SK-N-MC (cell line): ENCODE data around the gene C6orf118.

Experiments
- DNase-seq: peaks from one replicate; pipeline ENCODE4 v3.0.0-alpha.2; 2011; ENCODE audit warnings: low read depth, low spot score
- H3K27ac ChIP-seq: fragments of 200-600 bp; sonication (generic); 2 replicates; pipeline ENCODE4 v1.5.1; 2016; ENCODE audit warnings: mixed run types
- H3K36me3 ChIP-seq: fragments of 200-600 bp; sonication (generic); 2 replicates; pipeline ENCODE4 v1.6.1; 2017; ENCODE audit warnings: antibody characterized with exemption, low read length, mixed read lengths; ENCODE audit not compliant: insufficient read depth
- H3K4me3 ChIP-seq: fragments of 200-600 bp; sonication (generic); 2 replicates; pipeline ENCODE4 v1.5.1; 2016
- H3K9ac ChIP-seq: fragments of 200-600 bp; sonication (generic); 2 replicates; pipeline ENCODE4 v1.8.0; 2017; ENCODE audit warnings: mixed run types, mixed read lengths; ENCODE audit not compliant: insufficient read length
- H3K9me3 ChIP-seq: fragments of 200-600 bp; sonication (generic); 2 replicates; pipeline ENCODE4 v1.6.1; 2017; ENCODE audit warnings: low read depth, mild to moderate bottlenecking, antibody characterized with exemption, low read length, moderate library complexity, mixed read lengths
- EZH2 ChIP-seq: fragments of 200-600 bp; sonication (generic); IDR thresholded peaks from one replicate; pipeline ENCODE4 v1.6.1; 2017; ENCODE audit warnings: antibody characterized with exemption
- FOXP2 ChIP-seq: optimal IDR thresholded peaks from 2 replicates; pipeline ENCODE3; 2011; ENCODE audit warnings: mild to moderate bottlenecking, moderate library complexity; ENCODE audit not compliant: insufficient read depth; ENCODE audit errors: extremely low read length, control extremely low read depth
- POLR2AphosphoS5 ChIP-seq: IDR thresholded peaks from 2 replicates; pipeline ENCODE4 v1.6.1; 2012; ENCODE audit warnings: mild to moderate bottlenecking, low read depth, low read length, borderline replicate concordance

Gene C6orf118

DNA sequence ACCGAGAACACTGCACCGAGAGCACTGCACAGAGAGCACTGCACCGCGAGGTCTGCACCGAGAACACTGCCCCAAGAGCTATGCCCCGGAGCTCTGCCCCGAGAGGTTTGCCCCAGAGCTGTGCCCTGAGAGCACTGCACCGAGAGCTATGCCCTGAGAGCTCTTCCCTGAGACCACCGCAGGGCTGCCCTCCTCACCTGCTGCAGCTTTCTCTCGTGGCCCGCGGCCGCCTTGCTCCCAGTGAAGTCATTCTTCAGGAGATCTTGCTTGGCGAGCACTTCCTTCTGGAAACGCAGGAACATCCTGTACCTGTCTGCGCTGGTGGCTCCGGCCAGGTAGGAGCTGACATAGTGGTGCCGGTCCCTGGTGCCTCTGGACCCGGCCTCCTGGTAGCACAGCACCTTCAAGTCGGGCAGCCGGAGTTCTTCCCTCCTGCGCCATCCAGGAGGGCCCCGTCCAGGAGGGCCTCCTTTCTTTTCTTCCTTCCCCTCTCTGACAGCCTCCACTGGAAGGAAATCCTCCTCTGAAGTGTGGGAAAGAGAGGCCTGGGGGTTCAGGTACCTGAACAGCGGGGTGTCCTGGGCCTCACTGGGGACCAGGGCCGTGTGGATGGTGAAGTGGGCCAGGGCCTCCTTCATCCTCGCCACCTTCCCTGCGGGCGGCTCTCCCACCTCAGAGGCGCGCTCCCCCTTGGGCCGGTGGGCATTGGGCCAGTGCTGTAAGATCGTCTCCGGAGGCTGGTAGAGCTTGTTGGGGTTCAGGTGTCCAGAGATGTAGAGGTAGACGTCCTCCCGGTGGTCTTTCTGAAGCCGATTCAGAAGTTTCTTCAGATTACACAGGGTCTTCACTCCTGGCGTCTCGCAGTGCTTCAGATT lies 7.8 kb downstream of the C6orf118 start:
- Histone ChIP-seq H3K36me3 (no peaks in the 10 kb centered on the region), H3K9me3 (no peaks in the 10 kb centered on the region), H3K27ac (no peak overlapping the region), H3K4me3 (no peak overlapping the region), H3K9ac (no peak overlapping the region)
- no peak for DNase-seq
- TF ChIP-seq EZH2 (no peak), POLR2AphosphoS5 (no peak), FOXP2 (no peak)

DNA sequence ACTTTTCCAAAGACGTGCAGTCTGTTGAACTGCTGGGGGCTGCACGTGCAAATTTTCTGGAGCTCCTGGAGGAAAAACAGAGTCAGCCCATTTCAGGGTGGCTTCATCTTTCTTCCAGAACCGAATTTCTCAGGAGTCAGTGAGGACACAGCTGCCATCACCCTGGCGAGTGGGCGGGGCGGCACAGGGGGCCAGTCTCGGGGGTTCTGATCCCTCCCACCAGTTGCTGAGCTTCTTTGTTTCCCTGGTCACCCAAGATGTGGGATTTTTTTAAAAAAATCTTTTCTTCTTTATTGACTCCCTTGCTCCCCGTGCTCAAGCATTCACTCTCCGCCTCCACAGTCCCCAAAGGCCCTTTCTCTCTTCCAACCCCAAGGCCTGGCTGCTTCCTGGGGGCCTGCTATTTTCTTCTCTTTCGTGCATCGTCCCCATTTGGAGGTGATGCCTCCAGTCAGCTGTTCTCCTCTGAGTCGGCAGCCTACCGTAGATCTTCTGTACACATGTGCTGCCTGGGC lies 8.9 kb downstream of the C6orf118 start:
- Histone ChIP-seq H3K9me3 (no peaks in the 10 kb centered on the region), H3K9ac (no peak overlapping the region), H3K4me3 (no peak overlapping the region), H3K36me3 (no peaks in the 10 kb centered on the region), H3K27ac (no peak overlapping the region)
- no peak for DNase-seq
- no peak for TF ChIP-seq FOXP2
- no peak for TF ChIP-seq POLR2AphosphoS5
- TF ChIP-seq EZH2 = no peak

DNA sequence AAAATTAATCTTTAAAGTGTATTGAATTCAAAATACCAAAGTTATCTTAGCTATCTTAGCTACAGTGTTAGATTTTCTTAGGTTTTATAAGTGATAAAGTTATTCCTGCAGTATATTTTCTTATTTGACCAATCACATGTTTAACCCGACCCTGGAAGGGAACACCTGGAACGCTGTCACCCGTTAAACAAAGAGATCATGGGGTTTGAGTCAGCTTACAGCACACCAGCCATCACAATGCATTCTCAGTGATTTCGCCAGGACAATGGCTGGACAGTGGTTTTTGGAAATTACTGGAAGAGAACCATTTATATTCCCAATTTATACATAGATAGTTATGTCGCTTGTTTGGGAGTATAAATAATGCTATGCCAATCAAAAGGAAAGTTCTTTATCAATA lies 10.5 kb downstream of the C6orf118 start:
- TF ChIP-seq FOXP2 = no peak
- no peak for TF ChIP-seq EZH2
- no peak for TF ChIP-seq POLR2AphosphoS5
- Histone ChIP-seq H3K9ac (no peak overlapping the region), H3K27ac (no peak overlapping the region), H3K9me3 (no peaks in the 10 kb centered on the region), H3K4me3 (no peak overlapping the region), H3K36me3 (no peaks in the 10 kb centered on the region)
- no peak for DNase-seq

DNA sequence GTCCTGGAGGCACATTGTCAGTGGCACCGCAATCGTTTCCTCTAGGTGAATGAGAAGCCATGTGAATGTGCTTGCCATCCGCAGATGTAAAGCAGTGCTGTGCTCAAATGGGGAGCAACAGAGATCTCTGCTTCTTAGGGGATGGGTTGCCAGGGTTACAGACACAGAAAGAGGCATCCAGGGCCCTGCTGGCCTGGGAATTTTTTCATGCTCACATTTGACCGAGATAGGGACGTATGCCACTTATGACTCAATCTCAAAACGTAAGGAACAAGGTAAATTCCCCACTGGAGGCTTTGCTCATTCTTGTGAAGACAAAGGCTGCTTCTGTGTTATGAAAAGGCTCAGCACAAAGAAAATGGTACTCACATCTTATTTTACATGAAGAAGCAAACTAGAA lies 11.0 kb downstream of the C6orf118 start:
- H3K9me3 ChIP-seq = no peaks in the 10 kb centered on the region
- no peaks in the 10 kb centered on the region for H3K36me3 ChIP-seq
- no peak for DNase-seq
- no peak overlapping the region for H3K27ac ChIP-seq
- no peak overlapping the region for H3K4me3 ChIP-seq
- H3K9ac ChIP-seq = no peak overlapping the region
- no peak for TF ChIP-seq POLR2AphosphoS5
- no peak for TF ChIP-seq EZH2
- no peak for TF ChIP-seq FOXP2

DNA sequence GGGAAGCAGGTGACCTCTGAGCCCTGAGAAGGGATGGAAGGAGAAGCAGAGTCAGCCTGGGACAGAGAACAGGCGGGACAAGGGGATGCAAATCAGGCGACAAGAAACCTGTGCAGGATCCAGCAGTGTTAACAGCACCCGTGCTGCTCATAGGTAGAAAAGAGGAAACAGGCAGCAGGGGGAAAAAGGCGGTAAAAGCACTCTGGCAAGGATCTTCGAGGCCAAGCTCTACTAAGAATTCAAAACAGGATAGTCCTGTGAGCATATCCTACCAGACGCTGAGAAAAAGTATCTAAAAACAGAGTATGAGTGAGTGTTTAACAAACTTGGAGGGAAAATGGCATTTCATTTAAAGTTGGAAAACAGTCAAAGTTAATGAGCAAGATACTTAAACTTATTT lies 16.7 kb downstream of the C6orf118 start:
- Histone ChIP-seq H3K4me3 (no peak overlapping the region), H3K9ac (no peak overlapping the region), H3K27ac (no peak overlapping the region), H3K36me3 (no peaks in the 10 kb centered on the region), H3K9me3 (no peaks in the 10 kb centered on the region)
- no peak for DNase-seq
- no peak for TF ChIP-seq POLR2AphosphoS5
- no peak for TF ChIP-seq FOXP2
- no peak for TF ChIP-seq EZH2

DNA sequence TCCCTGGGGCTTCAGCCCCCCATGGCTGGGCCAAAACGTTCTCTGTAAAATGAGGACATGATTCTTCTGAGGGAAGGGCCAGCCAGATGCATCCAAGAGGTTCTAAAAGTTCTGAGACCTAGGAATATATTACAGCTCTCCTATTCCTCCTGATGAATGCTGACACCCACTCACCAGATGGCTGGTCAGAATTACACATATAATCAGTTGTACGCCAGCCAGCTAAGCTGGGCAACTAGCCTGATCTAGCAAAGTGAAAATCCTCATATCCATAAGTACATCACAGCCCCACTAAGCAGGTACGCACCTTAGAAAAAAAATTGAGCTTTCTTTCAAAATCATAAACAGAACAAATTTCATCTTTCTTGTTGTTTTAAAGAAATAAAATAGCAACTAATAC lies 34.8 kb downstream of the C6orf118 start:
- no peak overlapping the region for H3K27ac ChIP-seq
- TF ChIP-seq EZH2 = no peak
- TF ChIP-seq FOXP2 = no peak
- TF ChIP-seq POLR2AphosphoS5 = no peak
- no peaks in the 10 kb centered on the region for H3K9me3 ChIP-seq
- H3K36me3 ChIP-seq = no peaks in the 10 kb centered on the region
- no peak for DNase-seq
- H3K4me3 ChIP-seq = no peak overlapping the region
- no peak overlapping the region for H3K9ac ChIP-seq

DNA sequence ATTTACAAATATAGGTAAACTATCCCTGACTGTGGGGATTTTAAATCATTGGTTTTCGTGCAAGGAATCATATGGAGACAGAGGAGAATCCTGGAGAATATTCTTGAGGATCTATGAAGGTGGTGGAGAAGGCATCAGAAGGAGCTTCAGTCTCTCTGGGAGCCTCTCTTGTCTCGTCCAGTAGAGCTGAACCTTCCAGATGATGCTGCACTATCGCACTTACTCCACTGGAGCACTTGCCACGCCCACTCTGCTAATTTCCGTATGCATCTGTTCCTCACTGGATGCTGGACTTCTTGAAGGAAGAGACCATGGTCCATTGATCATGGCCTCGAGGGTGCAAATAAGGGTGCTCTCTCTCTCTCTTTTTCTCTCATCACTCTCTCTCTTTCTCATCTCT lies 36.8 kb downstream of the C6orf118 start:
- Histone ChIP-seq H3K36me3 (no peaks in the 10 kb centered on the region), H3K9ac (no peak overlapping the region), H3K9me3 (no peaks in the 10 kb centered on the region), H3K4me3 (no peak overlapping the region), H3K27ac (no peak overlapping the region)
- DNase-seq = no peak
- TF ChIP-seq EZH2 = no peak

DNA sequence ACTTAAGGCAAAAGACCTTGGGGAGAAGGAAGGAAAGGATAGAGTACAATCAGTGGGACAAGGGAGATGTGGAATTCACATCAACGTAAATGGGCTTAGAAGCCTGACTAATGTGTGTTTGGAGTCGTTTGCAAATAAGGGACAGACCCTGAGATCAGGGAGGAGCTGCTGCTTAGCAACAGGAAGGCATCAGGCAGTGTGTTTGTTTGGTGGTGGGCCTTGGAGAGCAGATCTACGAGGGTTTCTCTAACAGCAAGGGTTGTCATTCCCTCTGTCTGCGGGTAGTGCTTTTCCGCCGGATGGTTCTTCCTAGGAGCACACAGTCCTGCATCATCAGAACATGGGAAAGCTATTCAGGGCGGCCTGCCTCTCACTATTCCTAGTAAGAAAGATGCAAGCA lies 40.4 kb downstream of the C6orf118 start:
- no peaks in the 10 kb centered on the region for H3K9me3 ChIP-seq

DNA sequence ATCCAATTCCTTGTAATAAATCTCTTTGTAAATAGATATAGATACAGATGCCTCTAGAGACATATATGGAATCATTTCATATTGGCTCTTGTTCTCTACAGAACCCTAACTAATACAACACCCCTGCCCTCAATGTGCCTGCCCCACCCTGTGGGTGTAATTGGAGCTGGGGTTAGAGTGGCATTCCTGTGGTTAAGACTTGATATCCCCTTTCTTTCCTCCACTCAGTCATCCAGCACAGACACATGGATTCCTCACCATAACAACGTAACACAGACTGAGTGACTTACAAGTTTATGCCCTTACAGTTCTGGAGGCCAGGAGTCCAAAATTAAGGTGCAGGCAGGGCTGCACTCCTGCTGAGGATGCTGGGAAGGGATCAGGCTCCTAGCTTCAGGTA lies 42.8 kb downstream of the C6orf118 start:
- Histone ChIP-seq H3K9ac (no peak overlapping the region), H3K27ac (no peak overlapping the region), H3K9me3 (no peaks in the 10 kb centered on the region), H3K4me3 (no peak overlapping the region), H3K36me3 (no peaks in the 10 kb centered on the region)
- TF ChIP-seq POLR2AphosphoS5 (no peak), EZH2 (no peak), FOXP2 (no peak)
- DNase-seq = no peak

More for the DNA sequence above, 40.4 kb downstream of the C6orf118 start:
- Histone ChIP-seq H3K36me3 (no peaks in the 10 kb centered on the region), H3K4me3 (no peak overlapping the region), H3K27ac (no peak overlapping the region), H3K9ac (no peak overlapping the region)
- no peak for TF ChIP-seq POLR2AphosphoS5
- no peak for TF ChIP-seq EZH2
- TF ChIP-seq FOXP2 = no peak
- DNase-seq = no peak
